ENCODE data around the gene INSIG2. TPM values are rescaled to one million over a fixed set of nuclear protein-coding genes. Genes with fewer than 3 reads are reported as not detected.

Gene INSIG2
- total RNA-seq, 4 donors from 2014 or later: 10.5 to 18.6 (median 13.4) TPM

DNA sequence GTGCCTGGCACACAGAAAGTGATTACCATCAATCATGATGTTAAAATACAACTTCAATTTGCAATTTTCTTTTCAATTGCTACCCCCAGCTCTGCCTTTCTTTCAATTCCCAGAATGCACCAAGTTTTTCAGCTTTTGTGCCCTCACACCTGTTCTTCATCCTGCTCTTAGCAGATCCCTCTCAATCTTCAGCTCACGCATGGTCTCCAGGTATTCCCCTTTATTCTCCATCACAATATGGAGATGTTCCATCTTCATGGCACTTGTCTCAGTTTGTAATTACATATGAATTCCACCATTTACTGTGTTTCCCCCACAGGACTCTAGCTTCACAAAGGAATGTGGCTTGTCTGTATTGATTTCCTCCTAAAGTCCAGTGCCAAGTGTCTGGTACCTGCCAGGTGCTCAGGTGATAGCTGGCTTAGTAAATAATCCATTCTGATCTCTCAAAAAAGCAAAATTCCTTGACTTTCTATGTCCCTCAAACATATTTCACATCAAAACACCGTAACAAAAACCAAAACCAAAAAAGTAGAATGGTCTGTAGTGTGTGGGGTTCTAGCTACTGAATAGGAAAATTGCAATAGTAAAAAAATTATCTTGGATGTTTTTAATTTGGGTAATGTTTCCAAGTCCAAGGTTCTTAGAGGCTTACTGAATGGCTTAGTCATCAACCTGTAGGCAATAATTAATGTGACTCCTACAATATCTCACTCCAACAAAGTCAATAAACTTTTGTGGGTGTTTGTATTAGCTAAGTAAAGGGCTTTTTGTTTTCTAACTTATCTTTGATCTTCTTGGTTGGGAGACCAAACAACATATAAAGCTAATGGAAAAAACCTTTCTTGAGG lies 2.9 kb upstream of the INSIG2 start:
- Histone ChIP-seq H3K4me3 (no peak overlapping the region), H3K9me3 (no peaks in the 10 kb centered on the region), H3K4me1 (peaks cover 0 to 19% (median 7%) of the 10 kb centered on the region in 4 donors), H3K27me3 (no peaks in the 10 kb centered on the region), H3K36me3 (no peaks in the 10 kb centered on the region), H3K27ac (no peak overlapping the region)
- TF ChIP-seq EP300 (IDR thresholded peaks at IDR 0.05) (no peak), POLR2A (IDR thresholded peaks at IDR 0.05) (no peak)
- TF ChIP-seq, protein P1, sequence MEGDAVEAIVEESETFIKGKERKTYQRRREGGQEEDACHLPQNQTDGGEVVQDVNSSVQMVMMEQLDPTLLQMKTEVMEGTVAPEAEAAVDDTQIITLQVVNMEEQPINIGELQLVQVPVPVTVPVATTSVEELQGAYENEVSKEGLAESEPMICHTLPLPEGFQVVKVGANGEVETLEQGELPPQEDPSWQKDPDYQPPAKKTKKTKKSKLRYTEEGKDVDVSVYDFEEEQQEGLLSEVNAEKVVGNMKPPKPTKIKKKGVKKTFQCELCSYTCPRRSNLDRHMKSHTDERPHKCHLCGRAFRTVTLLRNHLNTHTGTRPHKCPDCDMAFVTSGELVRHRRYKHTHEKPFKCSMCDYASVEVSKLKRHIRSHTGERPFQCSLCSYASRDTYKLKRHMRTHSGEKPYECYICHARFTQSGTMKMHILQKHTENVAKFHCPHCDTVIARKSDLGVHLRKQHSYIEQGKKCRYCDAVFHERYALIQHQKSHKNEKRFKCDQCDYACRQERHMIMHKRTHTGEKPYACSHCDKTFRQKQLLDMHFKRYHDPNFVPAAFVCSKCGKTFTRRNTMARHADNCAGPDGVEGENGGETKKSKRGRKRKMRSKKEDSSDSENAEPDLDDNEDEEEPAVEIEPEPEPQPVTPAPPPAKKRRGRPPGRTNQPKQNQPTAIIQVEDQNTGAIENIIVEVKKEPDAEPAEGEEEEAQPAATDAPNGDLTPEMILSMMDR (IDR thresholded peaks at IDR 0.05): no peak
- no peak for DNase-seq (ENCODE audit: low spot score in 2 of 2)
- WGBS, 2 donors: 98 to 100% methylated on average over 2 of the region's 2 CpGs

DNA sequence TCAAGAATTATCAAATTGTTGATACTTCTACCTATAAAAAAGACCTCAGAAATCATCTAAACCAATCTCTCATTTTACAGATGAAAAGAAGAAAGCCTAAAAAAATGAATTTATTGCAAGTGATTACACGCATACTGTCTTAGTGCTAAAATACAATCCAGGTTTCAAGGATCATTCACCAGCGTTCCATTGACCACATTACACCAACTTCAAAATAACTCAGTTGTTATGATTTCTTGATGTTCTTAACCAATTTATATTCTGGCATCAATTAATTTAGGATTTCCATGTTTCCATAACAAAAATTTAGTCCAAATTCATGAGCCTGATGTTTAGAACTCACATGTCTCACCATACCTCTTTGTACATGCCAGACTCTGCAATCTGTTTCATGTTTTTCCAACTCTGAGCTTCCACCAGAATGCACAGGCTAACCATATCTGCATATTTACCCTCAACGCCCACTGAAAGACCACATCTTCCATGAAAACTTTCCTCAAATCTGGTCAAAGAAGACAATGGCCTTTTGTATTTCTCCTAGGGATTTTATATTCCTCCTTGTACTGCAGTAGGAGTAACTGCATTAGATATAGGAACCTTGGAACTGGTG lies 2.1 kb upstream of the INSIG2 start:
- 84 to 89% methylated on average over 3 of the region's 3 CpGs for WGBS, 2 donors
- no peaks in the 10 kb centered on the region for H3K27me3 ChIP-seq
- TF ChIP-seq EP300 (IDR thresholded peaks at IDR 0.05) (no peak), POLR2A (IDR thresholded peaks at IDR 0.05) (no peak)
- TF ChIP-seq, protein P1 (IDR thresholded peaks at IDR 0.05): no peak
- H3K4me3 ChIP-seq: no peak overlapping the region
- H3K27ac ChIP-seq: no peak overlapping the region
- no peak for DNase-seq (ENCODE audit: low spot score in 2 of 2)
- H3K36me3 ChIP-seq: no peaks in the 10 kb centered on the region
- H3K9me3 ChIP-seq: no peaks in the 10 kb centered on the region
- H3K4me1 ChIP-seq: peaks cover 0 to 25% (median 9%) of the 10 kb centered on the region in 4 donors

DNA sequence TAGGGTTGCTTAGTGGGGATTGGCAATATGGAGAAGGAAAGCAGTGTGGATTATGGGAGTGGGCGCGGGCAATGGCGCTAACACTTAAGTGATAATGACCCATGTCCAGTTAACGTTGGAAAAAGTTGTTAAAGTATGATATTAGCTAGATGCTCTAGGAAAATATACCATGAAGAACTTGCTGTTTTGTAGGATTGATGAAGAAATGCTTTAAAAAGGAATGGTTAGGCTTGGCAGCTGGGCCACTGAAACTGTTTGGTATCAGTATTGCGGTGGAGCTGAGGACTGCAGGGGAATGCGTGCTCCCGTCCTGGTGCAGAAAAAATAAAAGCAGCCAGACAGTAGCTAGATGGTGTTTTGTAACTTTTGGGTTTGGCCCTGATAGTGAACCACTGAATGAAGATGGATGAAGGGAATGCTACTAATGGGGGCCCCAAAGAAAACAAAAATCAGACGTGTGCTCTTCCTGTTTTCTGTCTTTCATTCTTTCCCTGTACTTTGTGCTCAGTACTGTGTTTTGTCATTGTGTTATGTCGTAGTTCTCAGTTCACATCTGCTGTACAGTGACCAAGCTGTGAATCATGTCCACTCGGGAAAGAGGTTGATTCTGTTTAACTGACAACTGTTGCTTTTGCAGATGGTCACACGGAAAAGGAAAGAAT lies 999 bp downstream of the INSIG2 start:
- TF ChIP-seq POLR2A (IDR thresholded peaks at IDR 0.05): no peak
- TF ChIP-seq, protein P1 (IDR thresholded peaks at IDR 0.05): peak in 3 of 5 experiments; percentile 10 to 52 (median 19)
- no peaks in the 10 kb centered on the region for H3K9me3 ChIP-seq
- H3K27ac ChIP-seq: peak overlapping the region in 3 of 4 donors; percentile 69 to 74 (median 72)
- no peak for DNase-seq (ENCODE audit: low spot score in 2 of 2)
- no peaks in the 10 kb centered on the region for H3K27me3 ChIP-seq
- H3K4me3 ChIP-seq: peak overlapping the region; percentile 66 to 84 (median 74)
- peaks cover 0 to 41% (median 13%) of the 10 kb centered on the region in 4 donors for H3K4me1 ChIP-seq
- WGBS, 2 donors: 5 to 11% methylated on average over 11 of the region's 11 CpGs
- no peaks in the 10 kb centered on the region for H3K36me3 ChIP-seq

DNA sequence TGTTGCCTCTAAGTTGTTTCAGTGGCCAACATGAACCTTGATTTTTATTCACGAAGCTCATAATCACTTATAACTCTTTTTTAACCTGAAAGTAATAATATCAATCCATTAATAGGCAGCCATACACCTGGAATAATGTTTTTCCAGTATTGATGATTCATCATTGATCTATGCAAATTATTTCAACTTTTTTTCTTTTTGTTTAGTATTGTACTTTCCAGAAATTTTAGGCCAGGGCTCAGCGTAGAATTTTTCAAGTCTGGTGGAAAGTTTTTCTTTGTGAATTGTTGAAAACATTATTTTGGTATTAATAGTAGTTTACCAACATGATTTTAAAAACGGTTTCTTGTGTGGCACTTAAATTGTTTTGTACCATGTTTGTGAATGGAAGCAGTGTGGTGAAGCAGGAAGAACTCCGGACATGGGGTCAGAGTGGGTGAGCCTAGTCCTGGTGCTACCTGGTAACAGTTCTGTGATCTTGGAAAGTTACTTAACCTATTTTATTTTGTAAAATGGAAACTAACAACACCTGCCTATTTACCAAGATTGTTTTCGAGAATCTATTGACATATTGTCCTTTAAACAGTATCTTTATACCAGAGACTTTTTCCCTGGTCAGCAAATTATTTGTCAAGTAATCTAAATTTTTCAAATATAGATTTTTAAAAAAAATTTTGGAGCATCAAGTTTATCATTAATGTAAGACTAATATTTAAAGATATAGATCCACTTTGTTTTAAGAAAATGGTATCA lies 2.3 kb downstream of the INSIG2 start:
- TF ChIP-seq, protein P1 (IDR thresholded peaks at IDR 0.05): no peak
- TF ChIP-seq EP300 (IDR thresholded peaks at IDR 0.05) (no peak), POLR2A (IDR thresholded peaks at IDR 0.05) (no peak)
- H3K4me1 ChIP-seq: peaks cover 0 to 54% (median 13%) of the 10 kb centered on the region in 4 donors
- H3K4me3 ChIP-seq: no peak overlapping the region
- H3K36me3 ChIP-seq: no peaks in the 10 kb centered on the region
- H3K27me3 ChIP-seq: no peaks in the 10 kb centered on the region
- no peaks in the 10 kb centered on the region for H3K9me3 ChIP-seq
- no peak overlapping the region for H3K27ac ChIP-seq
- DNase-seq (ENCODE audit: low spot score in 2 of 2): no peak
- WGBS, 2 donors: 80 to 85% methylated on average over 5 of the region's 5 CpGs

All from tibial nerve (tissue), 4 donors.